Peyer's patch (tissue), 4 donors: ENCODE results near the gene NCAM2.

Experiments
- POLR2A ChIP-seq, 2 donors: fragments of 450-650 bp; IDR thresholded peaks; one replicate each; pipeline ENCODE4 v1.5.1; 2017; ENCODE audit warnings: antibody characterized with exemption in 2 of 2, mild to moderate bottlenecking in 2 of 2, moderate library complexity in 2 of 2
- TF ChIP-seq, protein P1 (sequence below), 6 experiments: fragments of 450-650 bp in 4 of 6; fragments of 200-600 bp in 2 of 6; sonication (generic) in 1 of 6; IDR thresholded peaks; one replicate each; pipeline ENCODE4 v1.5.1; 2017 to 2019; ENCODE audit warnings: antibody characterized with exemption in 6 of 6, mild to moderate bottlenecking in 3 of 6, moderate library complexity in 1 of 6

GRCh38 chr21:21373969-21374368 is 375.8 kb downstream of the NCAM2 start:
- TF ChIP-seq, protein P1, sequence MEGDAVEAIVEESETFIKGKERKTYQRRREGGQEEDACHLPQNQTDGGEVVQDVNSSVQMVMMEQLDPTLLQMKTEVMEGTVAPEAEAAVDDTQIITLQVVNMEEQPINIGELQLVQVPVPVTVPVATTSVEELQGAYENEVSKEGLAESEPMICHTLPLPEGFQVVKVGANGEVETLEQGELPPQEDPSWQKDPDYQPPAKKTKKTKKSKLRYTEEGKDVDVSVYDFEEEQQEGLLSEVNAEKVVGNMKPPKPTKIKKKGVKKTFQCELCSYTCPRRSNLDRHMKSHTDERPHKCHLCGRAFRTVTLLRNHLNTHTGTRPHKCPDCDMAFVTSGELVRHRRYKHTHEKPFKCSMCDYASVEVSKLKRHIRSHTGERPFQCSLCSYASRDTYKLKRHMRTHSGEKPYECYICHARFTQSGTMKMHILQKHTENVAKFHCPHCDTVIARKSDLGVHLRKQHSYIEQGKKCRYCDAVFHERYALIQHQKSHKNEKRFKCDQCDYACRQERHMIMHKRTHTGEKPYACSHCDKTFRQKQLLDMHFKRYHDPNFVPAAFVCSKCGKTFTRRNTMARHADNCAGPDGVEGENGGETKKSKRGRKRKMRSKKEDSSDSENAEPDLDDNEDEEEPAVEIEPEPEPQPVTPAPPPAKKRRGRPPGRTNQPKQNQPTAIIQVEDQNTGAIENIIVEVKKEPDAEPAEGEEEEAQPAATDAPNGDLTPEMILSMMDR (IDR thresholded peaks at IDR 0.05): no peak
- no peak for TF ChIP-seq POLR2A (IDR thresholded peaks at IDR 0.05)
